Left lung (tissue), 10 donors: Measurements from ENCODE around the gene IGSF6. TPM values are rescaled to one million over a fixed set of nuclear protein-coding genes. Genes with fewer than 3 reads are reported as not detected.

Experiments used
- ATAC-seq: fragments of 200-7000 bp; cut with Tn5 transposase; one replicate; pipeline ENCODE4 v1.9.1; 2020; ENCODE audit warnings: moderate library complexity
- DNase-seq, 4 donors: peaks; one replicate each; pipeline ENCODE4 v3.0.0-alpha.2; 2013 to 2020
- H3K27ac ChIP-seq, 2 donors: fragments of 200-600 bp; sonication (generic) in 1 of 2; one replicate each; pipeline versions ENCODE4 v1.5.0 to v1.8.0; 2020 to 2021
- H3K27me3 ChIP-seq, 2 donors: fragments of 200-600 bp; sonication (generic) in 1 of 2; one replicate each; pipeline versions ENCODE4 v1.5.0 to v1.8.0; 2020 to 2021
- H3K36me3 ChIP-seq, 2 donors: fragments of 200-600 bp; sonication (generic) in 1 of 2; one replicate each; pipeline versions ENCODE4 v1.5.0 to v1.8.0; 2020 to 2021
- H3K4me1 ChIP-seq, 2 donors: fragments of 200-600 bp; one replicate each; pipeline ENCODE4 v1.8.0; 2021
- H3K4me3 ChIP-seq, 2 donors: fragments of 200-600 bp; sonication (generic) in 1 of 2; one replicate each; pipeline versions ENCODE4 v1.5.0 to v1.8.0; 2020 to 2021; ENCODE audit warnings: mild to moderate bottlenecking in 1 of 2
- H3K9me3 ChIP-seq, 2 donors: fragments of 200-600 bp; sonication (generic) in 1 of 2; one replicate each; pipeline versions ENCODE4 v1.5.0 to v1.8.0; 2020 to 2021
- intact Hi-C, 2 donors: fragments of 100-400 bp; cut with DNase I; formaldehyde crosslinking; loops; one replicate each; pipeline versions ENCODE4 v1.11.2 to v1.14.2; 2022
- polyA plus RNA-seq, 6 donors: library from polyadenylated mRNA; unstranded; fragments of 120-200 nt; gene quantifications; one replicate each; pipeline ENCODE4 v1.2.1, GENCODE V29; 2013; ENCODE audit not compliant: insufficient read length in 6 of 6
- total RNA-seq, 2 donors: library from RNA; stranded (reverse); fragmentation: NEBNext Ultra II Directional; extraction: Animal tissue kit (Norgen Biotek cat#: 25700); gene quantifications; one replicate each; pipeline ENCODE4 v1.2.1, GENCODE V29; 2021
- TF ChIP-seq, protein P1 (sequence below), 2 donors: fragments of 200-600 bp; sonication (generic) in 1 of 2; IDR thresholded peaks; one replicate each; pipeline versions ENCODE4 v1.5.0 to v1.8.0; 2021; ENCODE audit warnings: antibody characterized with exemption in 2 of 2
- donor health status: DM: no; HTN: yes; CAD: no.
- donor health status: DM: no; HTN: no; CAD: no.

IGSF6 gene
- total and polyA plus RNA-seq, 8 donors = 5.2 to 65.4 (median 6.5) TPM

GRCh38 chr16:21659124-21659523, 6.7 kb upstream of the IGSF6 start:
- ATAC-seq (peak; percentile 49), DNase-seq (no peak)
- peaks cover 0 to 14% of the 10 kb centered on the region in 2 donors for H3K27me3 ChIP-seq
- H3K4me3 ChIP-seq = no peak overlapping the region
- TF ChIP-seq, protein P1, sequence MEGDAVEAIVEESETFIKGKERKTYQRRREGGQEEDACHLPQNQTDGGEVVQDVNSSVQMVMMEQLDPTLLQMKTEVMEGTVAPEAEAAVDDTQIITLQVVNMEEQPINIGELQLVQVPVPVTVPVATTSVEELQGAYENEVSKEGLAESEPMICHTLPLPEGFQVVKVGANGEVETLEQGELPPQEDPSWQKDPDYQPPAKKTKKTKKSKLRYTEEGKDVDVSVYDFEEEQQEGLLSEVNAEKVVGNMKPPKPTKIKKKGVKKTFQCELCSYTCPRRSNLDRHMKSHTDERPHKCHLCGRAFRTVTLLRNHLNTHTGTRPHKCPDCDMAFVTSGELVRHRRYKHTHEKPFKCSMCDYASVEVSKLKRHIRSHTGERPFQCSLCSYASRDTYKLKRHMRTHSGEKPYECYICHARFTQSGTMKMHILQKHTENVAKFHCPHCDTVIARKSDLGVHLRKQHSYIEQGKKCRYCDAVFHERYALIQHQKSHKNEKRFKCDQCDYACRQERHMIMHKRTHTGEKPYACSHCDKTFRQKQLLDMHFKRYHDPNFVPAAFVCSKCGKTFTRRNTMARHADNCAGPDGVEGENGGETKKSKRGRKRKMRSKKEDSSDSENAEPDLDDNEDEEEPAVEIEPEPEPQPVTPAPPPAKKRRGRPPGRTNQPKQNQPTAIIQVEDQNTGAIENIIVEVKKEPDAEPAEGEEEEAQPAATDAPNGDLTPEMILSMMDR (IDR thresholded peaks at IDR 0.05) = no peak
- H3K9me3 ChIP-seq = no peaks in the 10 kb centered on the region
- no peak overlapping the region for H3K27ac ChIP-seq
- H3K36me3 ChIP-seq = peaks cover 0 to 5% of the 10 kb centered on the region in 2 donors
- intact Hi-C loops = loop anchor here in 1 of 2 donors (10.0 kb wide), 1 partner anchor 46 kb away; no protein-coding TSS in a partner anchor
- H3K4me1 ChIP-seq = peaks cover 4 to 41% of the 10 kb centered on the region in 2 donors

GRCh38 chr16:21656795-21657768, 4.7 kb upstream of the IGSF6 start:
- Histone ChIP-seq H3K9me3 (no peaks in the 10 kb centered on the region), H3K36me3 (peaks cover 0 to 5% of the 10 kb centered on the region in 2 donors), H3K27ac (no peak overlapping the region), H3K4me1 (peaks cover 0 to 54% of the 10 kb centered on the region in 2 donors), H3K27me3 (no peaks in the 10 kb centered on the region), H3K4me3 (no peak overlapping the region)
- DNase-seq (peak in 1 of 4 donors; percentile 39), ATAC-seq (peak; percentile 70)
- TF ChIP-seq, protein P1 (IDR thresholded peaks at IDR 0.05) = peak; percentile 76 to 83
- intact Hi-C loops = loop anchor here in 1 of 2 donors (10.0 kb wide), 1 partner anchor 48 kb away; no protein-coding TSS in a partner anchor

DNA sequence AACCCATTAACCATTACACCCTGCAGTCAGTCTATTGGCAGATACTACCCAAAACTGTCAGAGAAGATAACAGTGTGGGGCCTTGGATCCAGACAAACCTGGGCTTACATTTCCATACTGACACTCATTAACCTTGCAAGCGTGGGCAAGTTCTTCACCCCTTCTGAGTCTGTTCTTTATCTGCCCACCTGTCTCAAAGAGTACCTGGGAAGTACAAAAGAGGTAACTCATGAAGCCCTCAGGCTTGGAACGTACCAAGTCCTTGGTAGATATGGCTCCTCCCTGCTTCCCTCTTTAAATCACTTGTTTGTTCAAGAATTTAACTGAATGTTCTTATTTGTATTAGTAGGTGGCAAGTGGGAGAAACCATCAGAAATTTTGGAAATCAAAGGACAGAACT, 2.5 kb upstream of the IGSF6 start:
- Histone ChIP-seq H3K27ac (peak overlapping the region in 1 of 2 donors; percentile 88), H3K4me3 (no peak overlapping the region), H3K9me3 (no peaks in the 10 kb centered on the region), H3K27me3 (no peaks in the 10 kb centered on the region), H3K36me3 (peaks cover 0 to 5% of the 10 kb centered on the region in 2 donors), H3K4me1 (peaks cover 0 to 57% of the 10 kb centered on the region in 2 donors)
- ATAC-seq (no peak), DNase-seq (no peak)
- TF ChIP-seq, protein P1 (IDR thresholded peaks at IDR 0.05) = no peak
- intact Hi-C loops = loop anchor here in 1 of 2 donors (10.0 kb wide), 1 partner anchor 50 kb away; no protein-coding TSS in a partner anchor

DNA sequence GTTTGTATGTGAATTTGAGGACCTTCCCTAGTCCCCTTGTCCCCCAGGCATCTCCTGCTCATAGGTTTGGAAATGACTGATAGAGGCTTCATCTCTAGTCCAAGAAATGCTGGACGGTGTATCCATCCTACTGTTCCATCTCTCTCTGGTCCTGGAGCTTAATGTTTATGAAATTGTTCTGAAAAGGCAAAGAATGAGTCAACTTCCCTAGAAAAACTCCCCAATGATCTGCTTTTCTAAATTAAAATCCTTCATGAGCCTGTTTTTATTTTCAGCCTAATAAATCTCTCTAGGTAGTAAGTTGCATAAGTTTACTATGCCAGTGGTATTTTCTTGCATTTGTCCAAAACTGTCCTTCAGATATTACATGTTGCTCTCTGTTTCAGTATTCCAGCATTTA, 2.1 kb upstream of the IGSF6 start:
- H3K27ac ChIP-seq = peak overlapping the region in 1 of 2 donors; percentile 88

More for the DNA sequence above, 2.1 kb upstream of the IGSF6 start:
- TF ChIP-seq, protein P1 (IDR thresholded peaks at IDR 0.05) = no peak
- Histone ChIP-seq H3K27me3 (no peaks in the 10 kb centered on the region), H3K36me3 (peaks cover 0 to 5% of the 10 kb centered on the region in 2 donors), H3K4me3 (no peak overlapping the region), H3K9me3 (no peaks in the 10 kb centered on the region), H3K4me1 (peaks cover 0 to 62% of the 10 kb centered on the region in 2 donors)
- DNase-seq (no peak), ATAC-seq (no peak)
- intact Hi-C loops = loop anchor here in 1 of 2 donors (10.0 kb wide), 1 partner anchor 50 kb away; no protein-coding TSS in a partner anchor
